HG02981 (cell line): ENCODE data around the gene ASCL1.

ENCODE experiments used
- ATAC-seq: cut with Tn5 transposase; IDR thresholded peaks from one replicate; pipeline ENCODE4 v1.9.1; 2021; ENCODE audit warnings: mild to moderate bottlenecking, moderate library complexity; ENCODE audit not compliant: unreplicated experiment

Gene ASCL1

GRCh38 chr12:102976609-102977280 lies 19.3 kb downstream of the ASCL1 start:
- no peak for ATAC-seq

GRCh38 chr12:102977945-102978706 lies 20.7 kb downstream of the ASCL1 start:
- no peak for ATAC-seq

GRCh38 chr12:102980350-102980749 lies 22.9 kb downstream of the ASCL1 start:
- ATAC-seq: no peak

- no peak for ATAC-seq
Measured at GRCh38 chr12:102990419-102990818, 32.9 kb downstream of the ASCL1 start.

- ATAC-seq: no peak
Measured at GRCh38 chr12:102992297-102992696, 34.8 kb downstream of the ASCL1 start.

- no peak for ATAC-seq
Measured at GRCh38 chr12:102992720-102993119, 35.2 kb downstream of the ASCL1 start.

- no peak for ATAC-seq
Measured at GRCh38 chr12:102993537-102993936, 36.1 kb downstream of the ASCL1 start.

GRCh38 chr12:102995372-102995771 lies 37.9 kb downstream of the ASCL1 start:
- no peak for ATAC-seq
